ENCODE results near the gene KMO.

Gene KMO

DNA sequence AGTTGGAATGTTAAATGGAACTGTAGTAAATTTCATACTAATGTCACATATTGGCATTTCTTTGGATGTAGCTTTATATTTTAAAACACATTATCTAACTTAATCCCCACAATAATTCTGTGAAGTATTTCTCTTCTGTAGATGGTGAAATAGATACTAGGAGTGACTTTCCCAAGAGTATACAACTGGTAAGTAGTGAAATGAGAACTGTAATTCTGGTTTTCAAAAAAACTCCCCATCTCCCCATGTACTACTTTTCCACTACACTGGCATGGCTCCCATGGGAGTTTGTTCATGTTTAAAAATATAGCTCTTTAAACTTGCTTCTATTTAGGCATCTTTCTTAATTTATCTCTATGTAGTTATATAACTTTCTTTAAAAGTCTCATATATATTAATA is 97.8 kb downstream of the KMO start:
- no peak for DNase-seq (ENCODE audit: low read depth in 2 of 2)

DNA sequence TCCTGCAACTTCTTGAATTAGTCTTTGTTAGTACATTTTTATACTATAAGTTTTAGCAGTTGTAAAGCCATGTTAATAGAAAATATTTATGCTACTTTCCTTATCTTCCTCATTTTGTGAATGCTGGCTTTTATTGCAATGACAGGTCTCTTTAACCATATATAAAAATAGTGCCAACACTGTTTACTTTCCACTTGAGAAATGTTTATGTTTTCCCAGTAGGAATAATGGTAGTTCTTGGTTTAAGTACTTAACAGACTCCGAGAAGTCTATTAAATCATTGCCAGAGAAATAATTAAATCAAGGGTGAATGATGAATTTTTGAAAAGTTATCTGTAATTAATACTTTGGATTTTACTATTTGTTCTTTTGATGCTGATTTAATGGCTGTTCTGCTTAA is 98.3 kb downstream of the KMO start:
- DNase-seq (ENCODE audit: low read depth in 2 of 2): no peak

DNA sequence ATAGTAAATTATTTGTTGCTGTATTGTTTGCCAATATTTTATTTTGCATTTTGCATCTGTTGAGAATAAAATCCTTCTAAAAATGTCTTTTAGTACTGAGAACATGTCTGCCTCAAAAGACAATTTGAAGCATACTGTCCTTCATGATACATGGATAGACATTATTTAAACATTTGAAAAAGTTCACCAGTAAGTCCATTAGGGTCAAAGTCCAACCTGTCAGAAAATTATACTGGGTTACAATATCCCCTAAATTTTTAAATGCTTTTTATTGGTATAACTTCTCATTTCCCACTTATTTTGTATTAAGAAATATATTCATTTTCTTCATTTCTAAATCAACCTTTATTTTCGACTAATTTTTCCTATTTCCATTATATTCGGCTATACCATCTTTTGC is 98.7 kb downstream of the KMO start:
- no peak for DNase-seq (ENCODE audit: low read depth in 2 of 2)

DNA sequence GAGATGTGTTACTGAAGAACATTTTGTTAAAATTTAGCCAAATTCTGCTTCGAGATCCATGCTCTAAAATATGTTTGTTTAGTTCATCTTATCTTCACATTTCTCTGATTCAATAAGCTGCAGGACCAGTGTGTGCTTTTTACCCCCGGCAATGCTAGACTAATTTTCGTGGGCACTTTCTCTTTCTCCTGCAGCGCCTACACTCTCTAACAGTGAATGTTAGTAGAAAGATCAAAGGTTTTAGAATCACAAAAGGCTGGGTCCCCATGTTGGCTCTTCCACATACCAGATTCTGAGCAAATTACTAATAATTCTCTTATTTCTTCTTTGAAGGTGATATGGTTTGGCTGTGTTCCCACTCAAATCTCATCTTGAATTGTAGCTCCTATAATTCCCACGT is 99.5 kb downstream of the KMO start:
- no peak for DNase-seq (ENCODE audit: low read depth in 2 of 2)

DNA sequence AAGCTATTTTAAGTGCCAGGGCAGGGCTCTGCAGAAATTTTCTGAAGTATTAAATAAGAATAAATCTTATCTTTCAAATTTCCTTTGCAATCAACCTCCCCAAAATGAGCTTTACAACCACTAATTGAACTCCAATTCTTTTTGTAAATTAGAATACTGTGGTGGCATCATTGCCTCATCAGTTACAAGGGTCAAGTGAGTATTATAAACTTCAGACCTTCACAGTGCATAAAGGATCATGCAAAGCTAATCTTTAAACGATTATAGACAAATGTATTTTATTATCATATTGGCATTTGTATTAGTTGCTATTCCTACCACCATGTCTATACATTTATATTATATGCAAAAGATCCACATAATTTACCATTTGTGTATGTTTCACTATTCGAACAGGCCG is 100.8 kb downstream of the KMO start:
- no peak for DNase-seq (ENCODE audit: low read depth in 2 of 2)

DNA sequence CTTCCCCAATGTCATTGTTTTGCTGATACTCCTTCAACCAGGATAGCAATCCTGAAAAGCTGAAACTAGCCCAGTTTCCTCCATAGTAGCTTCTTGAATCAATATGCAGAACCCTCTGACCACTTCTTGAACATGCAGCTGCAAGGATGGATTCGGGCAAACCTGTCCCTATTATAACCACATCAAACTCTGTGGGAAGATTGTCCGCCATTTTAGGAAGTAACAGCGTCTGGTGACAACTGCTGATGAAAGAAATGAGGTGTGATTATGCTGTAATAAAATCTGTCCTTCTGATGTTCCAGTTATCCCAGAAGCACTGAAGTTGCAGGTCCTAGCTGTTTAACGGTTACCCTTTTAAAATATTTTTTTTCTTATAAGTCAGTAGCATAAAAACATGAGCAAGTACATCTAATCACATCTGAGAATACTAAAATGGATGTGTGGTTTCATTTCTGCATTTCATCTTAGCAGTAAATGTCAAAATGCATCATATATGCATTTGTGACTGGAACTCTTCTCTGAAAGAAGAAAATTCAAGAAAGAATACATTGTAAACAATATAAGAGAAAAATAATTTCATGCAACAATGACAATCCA is 103.5 kb downstream of the KMO start:
- DNase-seq (ENCODE audit: low read depth in 2 of 2): no peak

DNA sequence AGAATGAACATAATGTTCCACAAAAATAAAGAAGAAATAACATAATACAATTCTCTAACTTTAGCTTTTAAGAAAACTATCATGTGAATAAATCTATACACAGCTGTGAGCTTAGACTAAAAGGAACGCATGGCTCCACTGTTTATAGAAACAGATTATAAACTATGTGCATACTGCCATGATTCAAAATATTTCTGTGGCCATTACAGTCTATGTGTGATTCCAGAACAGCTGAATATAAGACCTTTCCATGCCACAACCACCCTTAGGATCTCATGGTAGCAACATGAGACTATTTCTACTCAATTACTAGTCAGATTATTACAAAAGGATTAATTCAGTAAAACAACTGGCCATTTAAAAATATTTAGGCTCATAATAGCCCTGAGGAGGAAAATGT is 104.1 kb downstream of the KMO start:
- no peak for DNase-seq (ENCODE audit: low read depth in 2 of 2)

DNA sequence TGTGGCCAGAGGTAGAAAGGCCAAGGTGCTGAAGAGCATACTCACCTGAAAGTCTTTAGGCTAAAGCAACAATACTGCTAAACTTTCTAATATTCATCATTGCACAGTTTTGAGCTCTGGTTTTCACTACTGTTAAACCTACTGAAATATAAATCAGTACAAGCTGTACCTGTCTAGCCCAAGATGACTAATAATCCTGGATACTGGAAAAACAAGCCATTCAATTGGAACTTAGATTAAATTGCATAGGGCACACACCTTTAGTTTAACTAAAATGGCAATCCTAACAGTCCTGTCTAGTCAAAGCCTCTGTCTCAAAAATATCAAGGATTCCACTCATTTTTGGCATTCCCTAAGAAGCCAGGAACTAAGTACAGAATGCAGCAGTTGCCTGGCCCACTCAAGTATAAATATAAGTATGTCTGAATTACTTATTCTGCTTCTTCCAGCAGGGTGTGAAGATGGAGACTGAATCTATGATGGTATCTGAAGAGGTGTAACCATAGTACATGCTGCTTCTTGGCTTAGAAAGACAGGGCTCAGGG is 104.9 kb downstream of the KMO start:
- no peak for DNase-seq (ENCODE audit: low read depth in 2 of 2)

DNA sequence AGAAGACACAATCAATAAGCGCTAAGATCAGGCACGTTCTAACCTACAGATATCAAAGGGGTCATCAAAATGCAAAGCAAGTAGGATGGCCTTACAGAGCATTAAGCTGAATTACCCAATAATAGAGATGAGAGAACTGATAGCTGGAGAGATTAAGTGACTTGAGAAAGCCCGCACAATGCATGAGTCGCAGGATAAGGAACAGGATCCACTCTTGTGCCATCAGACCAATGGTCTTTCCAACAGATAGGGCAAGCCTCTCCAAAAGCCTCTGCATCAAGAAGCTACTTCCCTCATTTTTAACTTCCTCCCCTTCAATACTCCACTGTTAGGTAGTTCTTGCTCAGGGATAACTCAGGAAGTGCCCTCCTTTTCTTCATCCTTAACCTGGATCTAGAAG is 105.4 kb downstream of the KMO start:
- no peak for DNase-seq (ENCODE audit: low read depth in 2 of 2)

DNA sequence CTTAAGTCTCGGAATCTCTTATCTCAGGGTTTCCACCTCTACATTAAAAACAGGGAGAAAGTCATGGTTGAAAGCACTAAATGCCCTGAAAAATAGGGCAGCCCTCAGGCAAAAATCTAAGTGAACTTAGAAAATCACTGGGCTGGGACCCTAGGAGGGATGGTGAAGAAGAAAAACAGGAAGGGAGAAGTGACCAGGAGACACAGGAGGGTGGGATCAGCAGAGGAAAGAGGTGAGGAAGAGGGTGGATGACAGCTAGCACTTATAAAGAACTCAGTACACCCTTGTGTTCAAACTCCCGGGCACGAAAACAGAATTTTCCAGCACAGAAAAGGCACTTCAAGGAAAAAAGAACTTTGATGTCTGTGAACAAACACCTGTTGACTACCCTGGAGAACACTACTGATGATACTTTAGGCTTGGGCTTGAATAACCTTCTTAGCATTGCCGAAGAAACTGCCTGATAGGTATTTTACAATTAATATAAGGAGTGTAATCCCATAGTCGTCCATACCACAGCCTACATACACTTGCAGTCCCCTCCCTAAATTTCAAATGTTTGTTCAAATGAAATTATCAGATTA is 106.0 kb downstream of the KMO start:
- no peak for DNase-seq (ENCODE audit: low read depth in 2 of 2)

DNA sequence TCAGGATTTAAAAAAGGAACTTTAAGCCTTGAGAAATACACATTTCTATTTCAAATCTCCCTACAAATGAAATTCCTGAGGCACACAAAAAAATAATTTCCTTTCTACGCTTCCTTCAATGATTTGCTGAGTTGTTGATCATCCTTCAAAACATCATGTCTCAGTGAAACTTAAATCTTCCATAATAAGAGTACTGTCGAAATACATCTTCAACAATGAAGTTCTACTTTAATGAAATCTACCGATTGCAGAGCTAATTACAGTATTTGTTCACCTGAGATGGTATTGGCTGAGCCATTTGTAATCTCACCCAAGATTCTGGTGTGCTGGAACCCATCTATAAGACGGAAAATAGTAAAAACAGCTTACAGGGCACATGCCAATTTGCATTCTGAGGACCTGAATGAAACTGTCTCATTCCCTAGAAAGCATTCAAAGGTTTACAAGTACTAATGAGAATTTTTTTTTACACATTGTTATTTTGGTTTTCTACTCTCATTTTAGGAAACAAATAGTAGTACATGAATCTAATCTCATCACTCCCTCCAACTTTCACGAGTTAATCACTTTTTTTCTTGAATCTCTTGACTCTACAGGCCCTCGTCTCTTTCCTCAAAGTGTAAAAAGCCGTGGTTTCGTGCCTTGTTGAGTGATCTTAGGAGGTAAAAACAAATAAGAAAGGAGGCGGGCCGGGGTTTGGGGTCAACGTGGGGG is 106.9 kb downstream of the KMO start:
- no peak for DNase-seq (ENCODE audit: low read depth in 2 of 2)

DNA sequence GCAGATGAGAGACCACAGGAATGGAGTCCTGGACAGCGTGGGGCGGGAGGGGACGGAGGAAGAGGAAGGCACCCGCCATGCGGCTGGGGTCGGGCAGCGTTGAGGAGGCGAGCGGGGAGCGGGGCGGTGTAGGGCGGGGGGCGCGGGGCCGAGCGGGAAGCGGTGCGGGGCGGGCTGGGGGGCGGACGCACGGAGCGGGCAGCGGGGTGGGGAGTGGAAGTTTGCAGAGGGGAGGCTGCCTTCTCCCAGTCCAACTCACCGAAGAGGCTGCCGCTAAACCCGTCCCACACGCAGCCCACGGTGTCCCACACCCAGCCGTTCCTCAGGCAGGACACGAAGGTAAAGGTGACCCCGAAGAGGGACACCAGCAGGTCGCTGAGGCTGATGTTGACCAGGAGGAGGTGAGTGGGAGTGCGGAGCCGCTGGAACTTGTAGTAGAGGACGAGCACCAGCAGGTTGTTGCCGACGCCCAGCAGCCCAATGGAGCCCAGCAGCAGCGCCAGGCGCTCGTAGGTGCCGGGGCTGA is 107.5 kb downstream of the KMO start:
- peak in 1 of 2 donors; percentile 2 for DNase-seq (ENCODE audit: low read depth in 2 of 2)

DNA sequence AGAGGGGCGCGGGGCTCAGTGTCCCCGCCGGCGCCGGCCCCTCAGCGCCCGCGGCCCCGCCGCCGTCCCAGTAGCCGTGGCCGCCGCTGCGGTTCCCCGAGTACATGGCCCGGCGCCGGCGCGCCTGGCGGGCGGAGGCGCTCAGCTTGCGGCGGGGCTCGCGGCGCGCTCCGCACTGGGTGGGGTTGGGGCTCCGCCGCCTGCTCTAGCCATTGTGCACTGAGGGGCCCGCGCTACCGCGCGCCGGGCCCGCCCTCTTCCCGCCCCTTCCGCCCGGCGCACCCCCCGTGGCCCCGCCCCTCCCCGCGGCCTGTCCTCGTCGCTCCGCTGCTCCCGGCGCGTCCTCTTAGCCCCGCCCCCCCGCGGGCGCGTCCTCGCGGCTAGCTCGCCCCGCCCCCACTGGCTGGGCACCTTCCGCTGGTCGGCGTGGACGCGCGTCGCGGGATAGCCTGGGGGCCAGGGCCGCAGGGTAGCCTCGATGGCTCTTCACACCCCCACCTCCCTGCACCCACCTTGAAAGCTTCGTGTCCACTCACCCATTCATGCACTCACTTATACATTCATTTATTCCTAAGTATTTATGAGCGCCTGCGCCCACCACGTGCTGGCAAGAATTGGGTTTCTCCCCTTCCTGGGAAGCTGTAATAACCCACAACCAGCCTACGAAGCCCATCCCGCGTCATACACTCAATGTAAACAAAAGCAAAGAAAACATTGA is 108.1 kb downstream of the KMO start, which contains the start of the genes CHML and OPN3:
TSS of gene CHML (minus strand) at position 221 of the 718 bp plus-strand sequence. CDS start 4,603 bp downstream, outside the sequence.
TSS of gene OPN3 (minus strand) at position 221 of the 718 bp plus-strand sequence. CDS start at position 106, 115 bp downstream.
- peak; percentile 82 to 84 for DNase-seq (ENCODE audit: low read depth in 2 of 2)

DNA sequence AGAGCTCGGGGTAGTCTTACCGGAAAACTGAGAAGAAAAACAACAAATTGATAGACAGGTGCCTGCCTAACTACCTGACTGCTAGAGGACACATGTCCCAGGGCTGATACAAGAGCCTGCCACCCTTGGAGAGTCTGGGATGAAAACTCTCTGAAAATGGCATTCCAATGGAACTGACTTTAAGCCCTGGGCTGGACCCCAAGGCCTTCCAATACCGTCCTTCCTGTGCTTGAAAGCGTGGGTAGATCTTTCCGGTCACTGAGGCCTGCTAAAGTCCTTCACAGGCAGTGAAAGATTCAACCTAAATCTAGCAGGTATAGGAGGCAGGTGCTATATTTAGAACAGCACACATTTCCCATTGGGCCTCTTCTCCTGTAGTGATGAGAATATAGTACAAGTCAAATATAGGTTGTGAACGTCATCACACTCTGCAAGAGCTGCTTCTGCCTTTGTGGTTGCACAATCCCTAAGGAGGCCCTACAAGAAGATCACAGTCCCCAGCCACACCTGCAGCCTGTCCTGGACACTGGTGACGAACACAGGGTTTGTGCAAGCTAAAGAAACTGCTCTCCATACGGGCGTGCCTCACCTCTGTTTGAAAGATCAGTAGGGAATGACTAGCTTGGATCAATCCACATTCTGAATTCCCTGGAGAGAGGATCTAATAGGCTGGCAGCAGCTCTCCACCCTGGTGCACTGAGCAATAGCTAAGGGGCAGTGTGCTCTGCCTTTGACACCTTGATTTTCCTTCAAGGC is 108.9 kb downstream of the KMO start:
- no peak for DNase-seq (ENCODE audit: low read depth in 2 of 2)

DNA sequence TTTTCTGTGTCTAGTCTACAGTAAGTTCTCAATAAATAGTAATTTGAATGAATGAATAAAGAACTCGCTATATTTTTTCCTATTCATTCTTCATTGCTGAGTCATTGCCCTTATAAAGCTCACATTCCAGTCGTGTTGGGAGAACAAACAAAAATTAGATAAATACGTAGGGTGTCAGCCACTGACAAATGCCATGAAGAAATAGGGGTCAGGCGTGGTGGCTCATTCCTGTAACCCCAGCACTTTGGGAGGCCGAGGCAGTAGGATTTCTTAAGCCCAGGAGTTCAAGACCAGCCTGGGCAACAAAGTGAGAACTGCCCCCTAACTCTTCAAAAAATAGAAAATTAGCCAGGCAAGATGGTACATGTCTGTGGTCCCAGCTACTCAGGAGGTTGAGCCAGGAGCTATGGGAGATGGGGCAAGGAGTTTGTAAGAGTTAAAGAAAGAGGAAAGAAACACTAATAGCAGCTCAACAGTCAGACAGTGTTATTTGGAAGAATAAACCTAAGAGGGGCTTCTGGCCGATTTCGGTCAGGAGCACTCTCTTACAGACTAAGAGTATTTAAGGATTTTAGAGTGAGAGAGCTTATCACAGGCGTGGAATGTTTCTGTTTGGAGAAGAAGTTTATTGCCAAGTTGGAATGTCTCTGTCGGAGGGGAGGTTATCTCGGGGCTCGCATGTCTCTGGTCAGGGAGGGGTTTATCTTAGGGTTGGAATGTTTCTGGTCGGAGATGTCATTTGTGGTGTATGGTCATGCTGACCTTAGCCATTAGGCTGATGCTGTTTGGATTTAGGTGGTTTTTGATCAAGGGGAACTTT is 109.8 kb downstream of the KMO start:
- no peak for DNase-seq (ENCODE audit: low read depth in 2 of 2)

DNA sequence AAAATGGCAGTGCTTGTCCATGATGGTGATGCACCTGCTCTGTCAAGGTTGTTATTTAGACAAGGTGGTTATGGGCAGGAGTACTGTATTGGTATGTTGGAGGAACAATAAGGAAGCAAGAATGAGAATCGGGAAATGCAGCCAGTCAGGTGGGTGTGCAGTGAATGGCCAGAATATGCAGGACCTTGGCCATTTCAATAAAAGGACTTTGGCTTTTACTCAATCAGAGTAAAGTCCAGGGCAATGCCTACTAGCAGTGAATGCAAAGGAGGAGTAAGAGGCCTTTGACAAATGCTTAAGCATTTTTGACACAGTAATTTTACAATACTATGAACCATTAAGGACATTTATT is 110.4 kb downstream of the KMO start:
- no peak for DNase-seq (ENCODE audit: low read depth in 2 of 2)

DNA sequence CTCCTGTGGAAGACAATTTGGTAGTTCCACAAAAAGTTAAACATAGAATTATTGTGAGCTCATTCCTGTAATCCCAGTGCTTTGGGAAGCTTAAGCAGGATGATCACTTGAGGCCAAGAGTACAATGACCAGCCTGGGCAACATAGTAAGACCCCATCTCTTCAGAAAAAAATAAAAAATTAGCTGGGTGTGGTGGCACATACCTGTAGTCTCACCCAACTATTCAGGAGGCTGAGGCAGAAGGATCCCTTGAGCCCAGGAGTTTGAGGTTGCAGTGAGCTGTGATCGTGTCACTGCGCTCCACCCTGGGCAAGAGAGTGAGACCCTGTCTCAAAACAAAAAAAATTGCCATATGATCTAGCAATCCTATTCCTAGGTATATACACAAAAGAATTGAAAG is 112.1 kb downstream of the KMO start:
- no peak for DNase-seq (ENCODE audit: low read depth in 2 of 2)

DNA sequence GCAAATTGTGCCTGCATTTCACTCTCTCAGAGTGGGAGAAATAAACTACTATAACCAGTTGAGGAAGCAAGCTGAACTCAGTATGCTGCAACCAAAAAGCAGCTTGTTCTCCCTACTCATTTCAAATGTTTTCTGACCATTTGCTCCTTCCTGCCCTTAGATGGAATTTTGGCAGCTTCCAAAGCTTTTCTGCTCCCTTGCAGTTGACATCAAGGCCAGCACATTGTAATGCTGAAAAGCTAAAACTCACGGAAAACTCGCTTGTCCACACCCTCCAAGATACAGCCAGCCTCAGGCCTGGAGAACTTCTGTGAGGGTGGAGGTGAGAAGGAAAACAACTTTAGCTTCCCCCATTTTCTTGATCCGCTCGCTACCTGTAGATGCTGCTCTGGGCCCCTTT is 113.0 kb downstream of the KMO start:
- DNase-seq (ENCODE audit: low read depth in 2 of 2): no peak

All from stimulated activated CD8-positive, alpha-beta memory T cell treated with anti-CD3 and anti-CD28 coated beads, Interleukin-2, amount 100 ng/mL, for 1 hour (primary cell).